HepG2 (cell line): ENCODE results near the gene TMEM222. TPM values are rescaled to one million over a fixed set of nuclear protein-coding genes. Genes with fewer than 3 reads are reported as not detected.

ENCODE experiments used
- ATAC-seq: fragments of 200-7000 bp; cut with Tn5 transposase; 3 replicates; pipeline ENCODE4 v1.9.1; 2020; ENCODE audit warnings: mild to moderate bottlenecking, moderate library complexity
- BruUV-seq: library from RNA; stranded (reverse); fragments of 400-500 nt; replicated peaks from 2 replicates; lab custom pipeline; 2021; lab: Mats Ljungman, UMichigan
- CTCF ChIA-PET: fragments of 300-600 bp; formaldehyde crosslinking; extraction: SDS; loops from one replicate; lab custom pipeline; 2021; ENCODE audit warnings: low total read pairs, inconsistent platforms, low intra/inter-chr PET ratio; lab: Yijun Ruan, JAX
- POLR2A ChIA-PET: fragments of 350-600 bp; sonication (Branson Sonifier 250); formaldehyde crosslinking; loops from one replicate; lab custom pipeline; 2020; ENCODE audit warnings: antibody characterized with exemption, inconsistent platforms; lab: Yijun Ruan, JAX
- DNase-seq: peaks from one replicate; pipeline ENCODE4 v3.0.0-alpha.2; 2015; ENCODE audit warnings: low spot score
- FAIRE-seq: peaks from 3 replicates; lab custom pipeline; 2011; peaks lifted over from hg19 to GRCh38; lab: Jason Lieb, UNC
- H2AFZ ChIP-seq: one replicate; pipeline ENCODE4 v1.6.1; 2011; ENCODE audit warnings: low read length, inconsistent platforms
- H3K27ac ChIP-seq: fragments of 300-600 bp; 3 replicates; pipeline ENCODE4 v1.8.0; 2011; ENCODE audit warnings: mixed run types, mild to moderate bottlenecking, mixed read lengths, low read length, inconsistent platforms; ENCODE audit not compliant: insufficient read depth; ENCODE audit errors: extremely low read length
- H3K27me3 ChIP-seq, 2 experiments: fragments of 200-600 bp in 1 of 2; 2 replicates in 1 of 2; 3 replicates in 1 of 2; pipeline versions ENCODE4 v1.6.0 to v1.8.0; 2011; ENCODE audit warnings: low read length in 2 of 2, mild to moderate bottlenecking in 2 of 2, moderate library complexity in 2 of 2, inconsistent platforms in 1 of 2; ENCODE audit not compliant: insufficient read depth in 2 of 2, control insufficient read depth in 1 of 2
- H3K36me3 ChIP-seq, 2 experiments: fragments of 200-600 bp in 1 of 2; replicated peaks in 1 of 2; 2 replicates in 1 of 2; 3 replicates in 1 of 2; pipeline versions ENCODE4 v1.5.1 to v1.8.0; 2011; ENCODE audit warnings: low read length in 2 of 2, inconsistent platforms in 1 of 2; ENCODE audit not compliant: insufficient read depth in 2 of 2, control insufficient read depth in 1 of 2
- H3K4me1 ChIP-seq: 2 replicates; pipeline ENCODE4 v1.5.1; 2012; ENCODE audit warnings: low read length, inconsistent platforms; ENCODE audit not compliant: insufficient read depth
- H3K4me2 ChIP-seq: 2 replicates; pipeline ENCODE4 v1.6.0; 2011; ENCODE audit warnings: low read depth, low read length, inconsistent platforms
- H3K4me3 ChIP-seq, 3 experiments: fragments of 200-600 bp in 1 of 3; sonication (generic), shearing (Covaris generic) in 1 of 3; replicated peaks in 1 of 3; 2 replicates each; pipeline ENCODE4 v1.5.1; 2011 to 2016; ENCODE audit warnings: low read length in 3 of 3, inconsistent platforms in 2 of 3, low read depth in 2 of 3, mild to moderate bottlenecking in 2 of 3, control low read depth in 1 of 3, mixed read lengths in 1 of 3; ENCODE audit not compliant: insufficient read depth in 1 of 3
- H3K79me2 ChIP-seq: one replicate; pipeline ENCODE4 v1.6.1; 2011; ENCODE audit warnings: low read length, inconsistent platforms; ENCODE audit not compliant: insufficient read depth
- H3K9ac ChIP-seq: 2 replicates; pipeline ENCODE4 v1.6.0; 2011; ENCODE audit warnings: mild to moderate bottlenecking, low read depth, low read length, inconsistent platforms; ENCODE audit not compliant: insufficient read depth
- H3K9me3 ChIP-seq: 2 replicates; pipeline ENCODE4 v1.5.1; 2012; ENCODE audit warnings: mild to moderate bottlenecking, low read length
- H4K20me1 ChIP-seq: 2 replicates; pipeline ENCODE4 v1.6.0; 2011; ENCODE audit warnings: inconsistent platforms, mild to moderate bottlenecking, low read length, moderate library complexity; ENCODE audit not compliant: insufficient read depth
- FOXP1 ChIP-seq, 2 experiments: fragments of 450-650 bp in 1 of 2; IDR thresholded peaks; 2 replicates each; pipeline ENCODE4 v1.6.1; 2017 to 2018; ENCODE audit warnings: antibody characterized with exemption in 1 of 2
- GATAD1 ChIP-seq: IDR thresholded peaks from 2 replicates; pipeline ENCODE4 v1.6.1; 2016; ENCODE audit warnings: missing genetic modification reagents, missing compliant biosample characterization
- JDP2 ChIP-seq: sonication (generic); formaldehyde crosslinking; IDR thresholded peaks from 2 replicates; pipeline ENCODE4 v1.8.1; 2022; ENCODE audit warnings: missing genetic modification reagents, borderline replicate concordance
- MYNN ChIP-seq: sonication (generic); formaldehyde crosslinking; IDR thresholded peaks from 2 replicates; pipeline ENCODE4 v1.4.0; 2020; ENCODE audit warnings: mild to moderate bottlenecking, low read depth, missing genetic modification reagents
- SIN3A ChIP-seq: IDR thresholded peaks from 2 replicates; pipeline ENCODE4 v1.6.1; 2011; ENCODE audit warnings: low read depth, mild to moderate bottlenecking, control low read depth, low read length, borderline replicate concordance
- SOX5 ChIP-seq: IDR thresholded peaks from 2 replicates; pipeline ENCODE4 v1.6.1; 2016; ENCODE audit warnings: borderline replicate concordance
- SUZ12 ChIP-seq: fragments of 150-350 bp; IDR thresholded peaks from 2 replicates; pipeline ENCODE4 v1.6.1; 2014; ENCODE audit warnings: low read depth, low read length
- ZBTB46 ChIP-seq: sonication (generic); formaldehyde crosslinking; IDR thresholded peaks from 2 replicates; pipeline ENCODE4 v1.4.0; 2020; ENCODE audit warnings: mild to moderate bottlenecking, missing genetic modification reagents, borderline replicate concordance
- ZNF143 ChIP-seq: sonication (generic); formaldehyde crosslinking; IDR thresholded peaks from 2 replicates; pipeline ENCODE4 v1.4.0; 2020; ENCODE audit warnings: missing genetic modification reagents
- ZNF431 ChIP-seq: sonication (generic); formaldehyde crosslinking; IDR thresholded peaks from 2 replicates; pipeline ENCODE4 v1.9.0; 2022; ENCODE audit warnings: missing genetic modification reagents, low read depth, mild to moderate bottlenecking, borderline replicate concordance
- ZNF577 ChIP-seq: sonication (generic); formaldehyde crosslinking; IDR thresholded peaks from 2 replicates; pipeline ENCODE4 v1.4.0; 2020; ENCODE audit warnings: mild to moderate bottlenecking, low read depth, missing genetic modification reagents, borderline replicate concordance
- ZNF782 ChIP-seq: sonication (generic); formaldehyde crosslinking; IDR thresholded peaks from 2 replicates; pipeline ENCODE4 v1.4.0; 2020; ENCODE audit warnings: missing genetic modification reagents, mild to moderate bottlenecking, borderline replicate concordance
- ZNF790 ChIP-seq: sonication (generic); formaldehyde crosslinking; IDR thresholded peaks from 2 replicates; pipeline ENCODE4 v1.8.0; 2022; ENCODE audit warnings: missing genetic modification reagents, mild to moderate bottlenecking, borderline replicate concordance
- ZSCAN21 ChIP-seq: sonication (generic); formaldehyde crosslinking; IDR thresholded peaks from 2 replicates; pipeline ENCODE4 v1.8.0; 2022; ENCODE audit warnings: mild to moderate bottlenecking, missing genetic modification reagents, moderate library complexity, borderline replicate concordance
- WGBS: methylation state at CpG from one replicate; pipeline ENCODE4 v1.1.6; 2017; ENCODE audit warnings: low lambda C conversion rate; 5-methylcytosine and 5-hydroxymethylcytosine counted together
- in situ Hi-C: cut with HindIII; loops from 2 replicates; pipeline ENCODE4 v1.10.0; 2017; ENCODE audit warnings: low pct_unique_long_range_greater_than_20kb; ENCODE audit not compliant: extremely low pct_ligation_motif_present
- intact Hi-C: fragments of 100-400 bp; cut with micrococcal nuclease; formaldehyde crosslinking; loops from one replicate; pipeline ENCODE4 v1.10.0; 2022; ENCODE audit not compliant: unreplicated experiment
- polyA plus RNA-seq, 8 experiments: library from polyadenylated mRNA; depleted of rRNA in 3 of 8; stranded (reverse) in 7 of 8; unstranded in 1 of 8; fragments of >200 nt; fragmentation: Illumina TruSeq in 4 of 8; extraction: Trizol in 4 of 8; gene quantifications; 2 replicates each; pipeline versions ENCODE4 v1.2.1 to v1.2.3, GENCODE V29; 2011 to 2016; ENCODE audit warnings: low read depth in 4 of 8, missing spikeins in 1 of 8, mixed read lengths in 1 of 8; ENCODE audit not compliant: insufficient read depth in 1 of 8
- total RNA-seq, 5 experiments: library from RNA; depleted of rRNA; stranded (reverse); fragments of >200 nt; fragmentation: Illumina TruSeq; extraction: Trizol; gene quantifications; 2 replicates each; pipeline ENCODE4 v1.2.3, GENCODE V29; 2016; ENCODE audit warnings: low read depth in 1 of 5
- TF ChIP-seq, protein P1 (sequence below): sonication (generic); formaldehyde crosslinking; IDR thresholded peaks from 2 replicates; pipeline ENCODE4 v1.9.0; 2021; ENCODE audit warnings: missing genetic modification reagents, borderline replicate concordance
- TF ChIP-seq, protein P2 (sequence below): sonication (generic); formaldehyde crosslinking; IDR thresholded peaks from 2 replicates; pipeline ENCODE4 v1.4.0; 2020; ENCODE audit warnings: missing genetic modification reagents

TMEM222 gene
- total and polyA plus RNA-seq, 2 of the 13 experiments (the other 11 are each of a cell fraction or from before 2014, with no cell fraction given): 22.7 to 29.6 TPM

- TF ChIP-seq ZSCAN21 (CRISPR knock-in tag) (0 out of 2 replicates have a peak, but pooled peaks have one; percentile 34), ZNF143 (CRISPR knock-in tag) (no peak), ZNF431 (CRISPR knock-in tag) (no peak), SOX5 (CRISPR knock-in tag) (no peak), MYNN (CRISPR knock-in tag) (no peak), JDP2 (CRISPR knock-in tag) (no peak), SIN3A (no peak), FOXP1 (IDR thresholded peaks at IDR 0.05) (no peak), FOXP1 (CRISPR knock-in tag; IDR thresholded peaks at IDR 0.05) (no peak)
- TF ChIP-seq, protein P1, sequence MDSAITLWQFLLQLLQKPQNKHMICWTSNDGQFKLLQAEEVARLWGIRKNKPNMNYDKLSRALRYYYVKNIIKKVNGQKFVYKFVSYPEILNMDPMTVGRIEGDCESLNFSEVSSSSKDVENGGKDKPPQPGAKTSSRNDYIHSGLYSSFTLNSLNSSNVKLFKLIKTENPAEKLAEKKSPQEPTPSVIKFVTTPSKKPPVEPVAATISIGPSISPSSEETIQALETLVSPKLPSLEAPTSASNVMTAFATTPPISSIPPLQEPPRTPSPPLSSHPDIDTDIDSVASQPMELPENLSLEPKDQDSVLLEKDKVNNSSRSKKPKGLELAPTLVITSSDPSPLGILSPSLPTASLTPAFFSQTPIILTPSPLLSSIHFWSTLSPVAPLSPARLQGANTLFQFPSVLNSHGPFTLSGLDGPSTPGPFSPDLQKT: no peak
- TF ChIP-seq, all 625 proteins: peak for 73
These were observed 35.5 kb downstream of the TMEM222 start (continued) for GRCh38 chr1:27357281-27358037.

GRCh38 chr1:27358038-27358927 lies 36.3 kb downstream of the TMEM222 start:
- H3K9ac ChIP-seq: no peak overlapping the region
- H4K20me1 ChIP-seq: no peaks in the 10 kb centered on the region
- H3K4me3 ChIP-seq: no peak overlapping the region
- H3K4me2 ChIP-seq: no peak overlapping the region
- ChIA-PET CTCF (interaction anchor here (1.0 to 2.1 kb wide), 5 partner anchors 14 to 57 kb away, joined by 3 to 19 read pairs (median 6); no protein-coding TSS in a partner anchor), POLR2A (no interaction called here)
- in situ Hi-C loops (loop anchor here (5.0 kb wide), 1 partner anchor 34 kb away; the partner anchor contains the start of gene GPR3), intact Hi-C loops (no loop called here)
- no peaks in the 10 kb centered on the region for H3K9me3 ChIP-seq
- H2AFZ ChIP-seq: no peak overlapping the region
- no peak overlapping the region for H3K27ac ChIP-seq
- no peak for FAIRE-seq
- DNase-seq: no peak
- no TSS peak for BruUV-seq
- H3K4me1 ChIP-seq: peaks cover 8% of the 10 kb centered on the region; the same call in 1 of the 2 replicates
- no peaks in the 10 kb centered on the region for H3K27me3 ChIP-seq
- H3K36me3 ChIP-seq: 0 out of 5 replicates have a peak, but pooled peaks cover 0 to 2% of the 10 kb centered on the region in 2 experiments
- no peak for ATAC-seq
- WGBS: 96% methylated on average over 11 of the region's 21 CpGs
- H3K79me2 ChIP-seq: no peaks in the 10 kb centered on the region
- TF ChIP-seq ZNF782 (CRISPR knock-in tag): no peak
- no peak for TF ChIP-seq GATAD1 (CRISPR knock-in tag)
- TF ChIP-seq ZBTB46 (CRISPR knock-in tag): no peak
- no peak for TF ChIP-seq ZNF790 (CRISPR knock-in tag)
- TF ChIP-seq, protein P2, sequence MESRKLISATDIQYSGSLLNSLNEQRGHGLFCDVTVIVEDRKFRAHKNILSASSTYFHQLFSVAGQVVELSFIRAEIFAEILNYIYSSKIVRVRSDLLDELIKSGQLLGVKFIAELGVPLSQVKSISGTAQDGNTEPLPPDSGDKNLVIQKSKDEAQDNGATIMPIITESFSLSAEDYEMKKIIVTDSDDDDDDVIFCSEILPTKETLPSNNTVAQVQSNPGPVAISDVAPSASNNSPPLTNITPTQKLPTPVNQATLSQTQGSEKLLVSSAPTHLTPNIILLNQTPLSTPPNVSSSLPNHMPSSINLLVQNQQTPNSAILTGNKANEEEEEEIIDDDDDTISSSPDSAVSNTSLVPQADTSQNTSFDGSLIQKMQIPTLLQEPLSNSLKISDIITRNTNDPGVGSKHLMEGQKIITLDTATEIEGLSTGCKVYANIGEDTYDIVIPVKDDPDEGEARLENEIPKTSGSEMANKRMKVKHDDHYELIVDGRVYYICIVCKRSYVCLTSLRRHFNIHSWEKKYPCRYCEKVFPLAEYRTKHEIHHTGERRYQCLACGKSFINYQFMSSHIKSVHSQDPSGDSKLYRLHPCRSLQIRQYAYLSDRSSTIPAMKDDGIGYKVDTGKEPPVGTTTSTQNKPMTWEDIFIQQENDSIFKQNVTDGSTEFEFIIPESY (CRISPR knock-in tag): 0 out of 2 replicates have a peak, but pooled peaks have one; percentile 38
- no peak for TF ChIP-seq SUZ12
- TF ChIP-seq ZNF577 (CRISPR knock-in tag): no peak
